Prostate gland (tissue), 2 donors: ENCODE results near the gene TMEM86B.

Source experiments
- POLR2A ChIP-seq: fragments of 450-650 bp; IDR thresholded peaks from one replicate; pipeline ENCODE4 v1.6.1; 2016; ENCODE audit warnings: antibody characterized with exemption, mild to moderate bottlenecking
- TF ChIP-seq, protein P1 (sequence below), 4 experiments: fragments of 200-600 bp in 2 of 4; fragments of 450-650 bp in 2 of 4; sonication (generic) in 2 of 4; IDR thresholded peaks; 1 replicate in 3 of 4; 2 replicates in 1 of 4; pipeline ENCODE4 v1.5.1; 2016 to 2019; ENCODE audit warnings: antibody characterized with exemption in 4 of 4, mild to moderate bottlenecking in 2 of 4, moderate library complexity in 2 of 4

DNA sequence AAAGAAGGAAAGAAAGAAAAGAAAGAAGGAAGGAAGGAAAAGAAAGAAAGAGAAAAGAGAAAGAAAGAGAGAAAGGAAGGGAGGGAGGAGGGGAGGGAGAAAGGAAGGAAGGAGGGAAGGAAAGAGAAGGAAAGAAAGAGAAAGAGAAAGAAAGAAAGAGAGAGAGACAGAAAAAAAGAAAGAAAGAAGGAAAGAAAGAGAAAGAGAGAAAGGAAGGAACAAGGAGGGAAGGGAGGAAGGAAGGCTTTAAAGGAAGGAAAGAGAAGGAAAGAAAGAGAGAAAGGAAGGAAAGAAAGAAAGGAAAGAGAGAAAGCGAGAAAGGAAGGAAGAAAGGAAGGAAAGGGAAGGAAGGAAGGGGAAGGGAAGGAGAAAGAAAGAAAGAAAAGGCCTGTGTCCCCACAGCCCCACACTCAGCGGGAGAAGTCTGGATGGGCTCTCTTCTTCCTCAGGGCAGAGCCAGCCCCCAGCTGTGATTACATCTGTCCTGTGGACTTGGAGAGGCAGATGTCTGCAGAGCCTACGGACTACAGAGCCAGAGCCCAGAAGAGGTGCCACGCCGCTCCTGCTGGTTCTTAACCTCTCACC lies 28.9 kb downstream of the TMEM86B start:
- TF ChIP-seq, protein P1, sequence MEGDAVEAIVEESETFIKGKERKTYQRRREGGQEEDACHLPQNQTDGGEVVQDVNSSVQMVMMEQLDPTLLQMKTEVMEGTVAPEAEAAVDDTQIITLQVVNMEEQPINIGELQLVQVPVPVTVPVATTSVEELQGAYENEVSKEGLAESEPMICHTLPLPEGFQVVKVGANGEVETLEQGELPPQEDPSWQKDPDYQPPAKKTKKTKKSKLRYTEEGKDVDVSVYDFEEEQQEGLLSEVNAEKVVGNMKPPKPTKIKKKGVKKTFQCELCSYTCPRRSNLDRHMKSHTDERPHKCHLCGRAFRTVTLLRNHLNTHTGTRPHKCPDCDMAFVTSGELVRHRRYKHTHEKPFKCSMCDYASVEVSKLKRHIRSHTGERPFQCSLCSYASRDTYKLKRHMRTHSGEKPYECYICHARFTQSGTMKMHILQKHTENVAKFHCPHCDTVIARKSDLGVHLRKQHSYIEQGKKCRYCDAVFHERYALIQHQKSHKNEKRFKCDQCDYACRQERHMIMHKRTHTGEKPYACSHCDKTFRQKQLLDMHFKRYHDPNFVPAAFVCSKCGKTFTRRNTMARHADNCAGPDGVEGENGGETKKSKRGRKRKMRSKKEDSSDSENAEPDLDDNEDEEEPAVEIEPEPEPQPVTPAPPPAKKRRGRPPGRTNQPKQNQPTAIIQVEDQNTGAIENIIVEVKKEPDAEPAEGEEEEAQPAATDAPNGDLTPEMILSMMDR (IDR thresholded peaks at IDR 0.05), result no peak
- no peak for TF ChIP-seq POLR2A
